GM18951 (cell line): ENCODE data around the gene ZBTB20.
"Not testable (repeated sequence)": the region's sequence is repeated elsewhere in the genome, so short reads cannot be mapped to it uniquely, and the experiment has no call there.

Source experiments
- POLR2A ChIP-seq: IDR thresholded peaks from 4 replicates; pipeline ENCODE4 v1.6.1; 2011; ENCODE audit warnings: mild to moderate bottlenecking; ENCODE audit not compliant: insufficient read length, insufficient read depth; ENCODE audit errors: extremely low read depth
- in situ Hi-C: fragments of 300-500 bp; cut with MboI; formaldehyde crosslinking; loops from one replicate; pipeline ENCODE4 v1.12.0; 2022; ENCODE audit warnings: low sequenced_read_pairs, mixed read lengths, inconsistent platforms; ENCODE audit not compliant: unreplicated experiment

ZBTB20 gene

GRCh38 chr3:115127208-115127607 is 19.9 kb downstream of the ZBTB20 start:
- in situ Hi-C loops, result no loop called here
- no peak for TF ChIP-seq POLR2A

DNA sequence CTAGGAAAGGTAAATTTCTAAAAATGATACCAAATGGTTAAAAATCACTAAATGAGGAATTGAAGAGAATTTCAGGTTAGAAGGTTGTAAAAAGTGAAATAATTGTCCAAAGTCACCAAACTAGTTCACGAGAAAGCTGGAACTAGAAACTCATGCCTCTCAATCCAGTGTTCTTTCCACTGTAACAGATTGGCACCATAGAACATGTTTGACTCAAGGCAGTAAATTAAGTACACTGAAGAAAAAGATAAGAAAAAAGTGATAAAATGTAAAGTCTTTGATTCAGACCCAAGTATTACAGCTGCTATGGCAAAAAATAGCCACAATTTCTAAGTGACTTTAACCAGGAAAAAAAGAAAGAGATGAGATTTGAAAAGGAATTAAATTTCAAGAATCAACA is 26.5 kb downstream of the ZBTB20 start:
- in situ Hi-C loops, result no loop called here
- no peak for TF ChIP-seq POLR2A

- in situ Hi-C loops, result no loop called here
- no peak for TF ChIP-seq POLR2A
Observed at GRCh38 chr3:115113367-115113766, 33.7 kb downstream of the ZBTB20 start.

GRCh38 chr3:115111632-115112031 is 35.5 kb downstream of the ZBTB20 start:
- in situ Hi-C loops, result no loop called here
- TF ChIP-seq POLR2A, result no peak

DNA sequence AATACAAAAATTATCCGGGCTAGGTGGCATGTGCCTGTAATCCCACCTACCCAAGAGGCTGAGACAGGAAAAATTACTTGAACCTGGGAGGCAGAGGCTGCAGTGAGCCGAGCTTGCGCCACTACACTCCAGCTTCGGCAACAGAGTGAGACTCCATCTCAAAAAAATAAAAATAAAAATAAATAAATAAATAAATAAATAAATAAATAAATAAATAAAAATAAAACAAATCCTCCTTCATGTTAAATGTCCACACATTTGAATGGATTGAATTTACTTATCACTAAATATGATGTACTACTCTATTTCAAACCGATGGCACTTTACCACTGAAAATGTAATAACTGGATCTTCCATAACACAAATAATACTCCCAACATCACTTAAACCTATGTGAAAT is 36.3 kb downstream of the ZBTB20 start:
- no peak for TF ChIP-seq POLR2A
- in situ Hi-C loops, result no loop called here

DNA sequence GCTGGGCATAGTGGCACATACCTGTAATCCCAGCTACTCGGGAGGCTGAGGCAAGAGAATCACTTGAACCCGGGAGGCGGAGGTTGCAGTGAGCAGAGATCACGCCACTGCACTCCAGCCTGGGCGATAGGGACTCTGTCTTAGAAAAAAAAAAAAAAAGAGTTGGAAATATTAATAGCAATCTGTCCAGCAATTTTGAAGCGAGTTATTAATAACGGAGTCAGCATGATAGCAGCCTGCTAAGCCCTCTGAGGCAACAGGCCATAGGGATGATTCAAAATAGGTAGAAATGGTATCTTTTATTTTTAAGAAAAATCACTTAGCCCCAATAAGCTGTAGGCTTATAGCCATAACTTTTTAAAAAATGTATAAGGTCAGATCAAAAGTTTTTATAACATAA is 37.0 kb downstream of the ZBTB20 start:
- in situ Hi-C loops, result not testable (repeated sequence)

- no peak for TF ChIP-seq POLR2A
- in situ Hi-C loops, result no loop called here
Observed at GRCh38 chr3:115108614-115109013, 38.5 kb downstream of the ZBTB20 start.

DNA sequence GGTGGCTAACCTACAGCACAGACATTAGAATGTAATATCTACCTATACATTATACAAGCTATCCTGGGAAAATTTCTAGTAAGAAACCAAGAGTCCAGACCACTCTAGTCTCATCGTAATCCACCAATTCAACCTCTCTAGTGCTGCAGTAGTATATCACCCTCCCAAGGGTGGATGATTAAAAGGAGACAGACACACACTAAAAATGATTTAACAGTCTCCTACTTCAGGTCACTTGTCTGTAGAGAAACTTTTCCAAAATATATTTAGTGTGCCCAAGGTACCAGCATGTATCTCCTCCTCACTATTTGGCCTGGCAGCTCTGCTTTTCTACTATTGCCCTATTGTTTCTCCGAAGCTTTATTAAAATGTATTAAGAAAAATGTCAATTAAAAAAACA is 45.0 kb downstream of the ZBTB20 start:
- no peak for TF ChIP-seq POLR2A
- in situ Hi-C loops, result no loop called here

DNA sequence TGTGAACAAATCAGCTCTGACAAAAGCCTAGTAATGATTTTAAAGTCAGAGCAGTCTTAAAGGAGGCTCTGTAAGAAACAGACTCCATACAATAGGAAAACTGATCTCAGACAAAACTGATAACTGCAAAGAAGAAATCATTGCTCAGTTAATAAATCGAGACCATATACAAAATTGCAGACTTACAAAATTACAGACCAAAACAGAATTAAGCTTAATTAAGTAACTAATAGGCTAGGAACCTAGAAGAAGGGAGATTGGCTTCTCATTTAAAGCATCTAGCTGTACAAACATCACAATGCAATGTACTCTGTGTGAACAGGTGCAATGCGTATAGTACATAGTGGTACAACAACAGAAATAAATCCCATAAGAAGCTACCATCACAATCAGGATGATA is 46.3 kb downstream of the ZBTB20 start:
- TF ChIP-seq POLR2A, result no peak
- in situ Hi-C loops, result no loop called here

DNA sequence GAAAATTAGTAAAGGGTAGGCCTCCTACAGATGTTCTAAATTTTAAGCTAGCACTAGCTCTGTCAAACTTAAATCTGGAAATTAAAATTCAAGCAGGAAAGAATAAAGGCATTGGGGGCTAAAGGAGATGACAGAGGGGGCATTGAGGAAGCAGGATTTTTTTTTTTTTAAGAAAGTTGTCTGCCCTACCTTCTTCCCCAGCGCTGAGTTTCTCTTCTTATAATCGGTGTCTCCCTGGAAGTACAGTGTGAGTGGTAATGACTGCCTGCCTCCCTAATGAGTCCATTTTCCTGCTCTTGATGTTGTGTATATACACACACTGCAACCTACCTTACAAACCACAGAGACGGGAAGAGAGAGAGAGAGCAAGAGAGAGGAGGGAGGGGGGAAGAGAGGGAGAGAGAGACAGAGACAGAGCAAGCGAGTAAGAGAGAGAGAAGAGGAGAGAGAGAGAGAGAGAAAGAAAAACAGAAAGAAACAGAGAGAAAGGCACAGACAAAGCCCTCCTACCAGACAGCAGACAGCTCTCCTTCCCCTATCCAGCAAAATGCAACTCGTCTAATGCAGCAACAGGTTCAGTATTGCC is 47.0 kb downstream of the ZBTB20 start:
- in situ Hi-C loops, result loop anchor here (25.0 kb wide), 1 partner anchor 712 kb away; no protein-coding TSS in a partner anchor
- no peak for TF ChIP-seq POLR2A

DNA sequence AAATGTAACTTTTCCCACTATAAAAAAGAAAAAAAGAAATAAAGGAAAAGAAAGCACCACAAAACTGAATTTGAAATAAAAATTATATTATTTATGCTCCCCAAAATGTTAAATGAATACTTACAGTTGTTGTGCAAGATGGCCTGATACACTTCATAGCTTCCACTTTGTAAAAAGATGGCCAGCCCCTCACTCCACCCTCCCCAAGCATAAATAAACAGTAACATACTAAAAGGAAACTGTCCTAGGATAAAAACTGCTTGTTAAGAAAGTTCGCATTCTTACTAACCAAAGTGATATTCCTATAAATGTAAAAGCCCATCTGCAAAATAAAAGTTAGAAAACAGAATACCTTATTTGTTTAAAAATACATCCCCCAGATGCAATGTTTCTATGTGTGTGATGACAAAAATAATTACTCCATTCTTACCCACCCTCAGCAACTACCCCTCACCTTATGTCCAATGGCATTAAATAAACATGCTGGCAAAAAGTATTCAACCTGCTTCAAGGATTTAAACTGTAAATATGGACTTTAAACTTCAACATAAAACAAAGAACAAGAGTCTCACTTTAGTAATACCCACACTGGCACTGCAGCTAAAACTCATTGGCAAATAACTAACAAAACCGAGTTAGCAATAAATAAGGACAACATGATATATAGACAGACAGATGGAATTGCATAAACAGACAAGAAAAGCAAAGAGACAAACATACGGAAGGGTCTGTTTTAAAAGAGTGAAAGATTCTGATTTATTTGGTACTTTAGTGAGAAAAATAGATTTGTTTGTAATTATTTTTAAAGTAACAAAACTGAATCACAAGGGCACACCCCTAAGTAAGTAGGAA is 47.7 kb downstream of the ZBTB20 start:
- in situ Hi-C loops, result loop anchor here (25.0 kb wide), 1 partner anchor 713 kb away; no protein-coding TSS in a partner anchor

GRCh38 chr3:115098354-115099073 is 48.6 kb downstream of the ZBTB20 start:
- no peak for TF ChIP-seq POLR2A
- in situ Hi-C loops, result loop anchor here (25.0 kb wide), 1 partner anchor 714 kb away; no protein-coding TSS in a partner anchor

More for the DNA sequence above, 47.7 kb downstream of the ZBTB20 start:
- no peak for TF ChIP-seq POLR2A

DNA sequence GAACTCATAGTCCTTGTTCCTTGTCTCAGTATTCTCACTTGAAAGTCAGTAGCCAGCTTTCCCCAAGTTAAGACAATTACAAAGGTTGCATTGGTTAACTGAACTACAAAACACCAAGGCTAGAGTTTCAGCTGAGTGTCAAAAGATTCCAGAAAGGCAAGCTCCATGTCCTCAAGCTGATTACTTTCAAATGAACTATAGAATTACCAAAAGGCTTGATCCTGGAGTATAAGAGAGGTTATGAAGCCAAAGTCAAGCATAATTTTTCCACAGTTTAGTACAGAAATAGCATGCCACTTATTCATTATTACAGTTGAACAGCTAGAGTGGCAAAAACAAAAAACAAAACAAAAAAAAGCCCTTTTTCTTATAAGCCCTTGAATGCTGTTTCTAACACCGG is 51.9 kb downstream of the ZBTB20 start:
- in situ Hi-C loops, result loop anchor here (25.0 kb wide), 1 partner anchor 717 kb away; no protein-coding TSS in a partner anchor
- no peak for TF ChIP-seq POLR2A
